ENCODE data around the gene CAPN8.

DNA sequence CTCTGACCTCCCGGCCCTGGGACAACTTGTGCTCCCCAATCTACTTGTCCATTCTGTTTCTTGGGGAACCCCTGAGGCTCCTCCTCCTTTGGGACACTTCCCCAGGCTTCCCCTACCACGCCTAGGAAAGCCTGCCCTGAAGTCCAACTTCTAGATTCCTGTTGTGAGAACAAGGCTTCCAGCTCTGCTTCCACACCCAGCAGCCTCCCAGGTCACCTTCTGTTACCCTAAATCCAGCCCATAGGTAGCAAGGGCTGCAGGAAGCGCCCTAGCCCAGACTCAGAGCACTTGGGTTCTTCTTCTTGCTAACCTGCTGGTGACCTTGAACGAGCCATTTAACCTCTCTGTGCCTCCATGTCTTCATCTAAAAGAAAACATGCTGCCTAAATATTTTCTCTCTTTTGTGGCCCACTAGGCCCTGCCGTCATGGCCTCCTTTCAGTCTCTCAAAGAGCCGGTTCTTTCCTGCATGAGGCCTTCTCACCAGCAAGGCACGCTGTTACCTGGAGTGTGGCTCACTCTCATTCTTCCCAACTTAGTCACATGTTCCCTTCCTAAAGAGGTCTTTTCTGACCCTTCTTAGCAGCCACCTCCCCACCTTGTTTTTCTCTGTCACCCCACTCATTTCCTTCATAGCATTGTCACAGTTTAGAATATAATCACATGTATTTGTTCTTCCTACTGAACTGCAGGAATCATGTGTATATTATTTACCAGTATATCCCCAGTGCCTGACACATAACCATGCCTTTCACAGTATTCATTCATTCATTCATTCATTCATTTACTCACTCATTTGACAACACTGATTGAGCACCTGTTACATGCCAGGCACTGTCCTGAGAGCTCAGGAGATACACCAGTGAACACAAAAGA, 48.3 kb upstream of the CAPN8 start:
- TF ChIP-seq ZNF274 (IDR thresholded peaks at IDR 0.05; ENCODE audit: low read depth, low read length) (no peak), SUZ12 (IDR thresholded peaks at IDR 0.05; ENCODE audit: extremely low read depth, insufficient read depth, insufficient read length) (no peak)

Data from NT2/D1 (cell line).